ENCODE results near the gene UACA. TPM values are rescaled to one million over a fixed set of nuclear protein-coding genes. Genes with fewer than 3 reads are reported as not detected.
"Not testable (repeated sequence)": the region's sequence is repeated elsewhere in the genome, so short reads cannot be mapped to it uniquely, and the experiment has no call there.

UACA gene, protein sequence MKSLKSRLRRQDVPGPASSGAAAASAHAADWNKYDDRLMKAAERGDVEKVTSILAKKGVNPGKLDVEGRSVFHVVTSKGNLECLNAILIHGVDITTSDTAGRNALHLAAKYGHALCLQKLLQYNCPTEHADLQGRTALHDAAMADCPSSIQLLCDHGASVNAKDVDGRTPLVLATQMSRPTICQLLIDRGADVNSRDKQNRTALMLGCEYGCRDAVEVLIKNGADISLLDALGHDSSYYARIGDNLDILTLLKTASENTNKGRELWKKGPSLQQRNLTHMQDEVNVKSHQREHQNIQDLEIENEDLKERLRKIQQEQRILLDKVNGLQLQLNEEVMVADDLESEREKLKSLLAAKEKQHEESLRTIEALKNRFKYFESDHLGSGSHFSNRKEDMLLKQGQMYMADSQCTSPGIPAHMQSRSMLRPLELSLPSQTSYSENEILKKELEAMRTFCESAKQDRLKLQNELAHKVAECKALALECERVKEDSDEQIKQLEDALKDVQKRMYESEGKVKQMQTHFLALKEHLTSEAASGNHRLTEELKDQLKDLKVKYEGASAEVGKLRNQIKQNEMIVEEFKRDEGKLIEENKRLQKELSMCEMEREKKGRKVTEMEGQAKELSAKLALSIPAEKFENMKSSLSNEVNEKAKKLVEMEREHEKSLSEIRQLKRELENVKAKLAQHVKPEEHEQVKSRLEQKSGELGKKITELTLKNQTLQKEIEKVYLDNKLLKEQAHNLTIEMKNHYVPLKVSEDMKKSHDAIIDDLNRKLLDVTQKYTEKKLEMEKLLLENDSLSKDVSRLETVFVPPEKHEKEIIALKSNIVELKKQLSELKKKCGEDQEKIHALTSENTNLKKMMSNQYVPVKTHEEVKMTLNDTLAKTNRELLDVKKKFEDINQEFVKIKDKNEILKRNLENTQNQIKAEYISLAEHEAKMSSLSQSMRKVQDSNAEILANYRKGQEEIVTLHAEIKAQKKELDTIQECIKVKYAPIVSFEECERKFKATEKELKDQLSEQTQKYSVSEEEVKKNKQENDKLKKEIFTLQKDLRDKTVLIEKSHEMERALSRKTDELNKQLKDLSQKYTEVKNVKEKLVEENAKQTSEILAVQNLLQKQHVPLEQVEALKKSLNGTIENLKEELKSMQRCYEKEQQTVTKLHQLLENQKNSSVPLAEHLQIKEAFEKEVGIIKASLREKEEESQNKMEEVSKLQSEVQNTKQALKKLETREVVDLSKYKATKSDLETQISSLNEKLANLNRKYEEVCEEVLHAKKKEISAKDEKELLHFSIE (N-terminal part only)
- total RNA-seq (ENCODE audit: low replicate concordance): 106 and 149 TPM in 2 replicates

- peak; percentile 96 for DNase-seq (ENCODE audit: low read depth)
- H3K4me3 ChIP-seq (ENCODE audit: low read depth, low read length): peak within 1 kb of the TSS; percentile 85
- TF ChIP-seq CTCF (IDR thresholded peaks at IDR 0.05; ENCODE audit: insufficient read depth, low read length): no peak
Observed at GRCh38 chr15:70763120-70763949, at the start of gene UACA. Gene UACA, minus strand, starts transcription at chr15:70763558. Its CDS starts 151 bp downstream, at chr15:70763407.

- no peak for DNase-seq (ENCODE audit: low read depth)
- no peak overlapping the region for H3K4me3 ChIP-seq (ENCODE audit: low read depth, low read length)
- no peak for TF ChIP-seq CTCF (IDR thresholded peaks at IDR 0.05; ENCODE audit: insufficient read depth, low read length)
Observed at GRCh38 chr15:70812827-70813364, 49.5 kb upstream of the UACA start.

DNA sequence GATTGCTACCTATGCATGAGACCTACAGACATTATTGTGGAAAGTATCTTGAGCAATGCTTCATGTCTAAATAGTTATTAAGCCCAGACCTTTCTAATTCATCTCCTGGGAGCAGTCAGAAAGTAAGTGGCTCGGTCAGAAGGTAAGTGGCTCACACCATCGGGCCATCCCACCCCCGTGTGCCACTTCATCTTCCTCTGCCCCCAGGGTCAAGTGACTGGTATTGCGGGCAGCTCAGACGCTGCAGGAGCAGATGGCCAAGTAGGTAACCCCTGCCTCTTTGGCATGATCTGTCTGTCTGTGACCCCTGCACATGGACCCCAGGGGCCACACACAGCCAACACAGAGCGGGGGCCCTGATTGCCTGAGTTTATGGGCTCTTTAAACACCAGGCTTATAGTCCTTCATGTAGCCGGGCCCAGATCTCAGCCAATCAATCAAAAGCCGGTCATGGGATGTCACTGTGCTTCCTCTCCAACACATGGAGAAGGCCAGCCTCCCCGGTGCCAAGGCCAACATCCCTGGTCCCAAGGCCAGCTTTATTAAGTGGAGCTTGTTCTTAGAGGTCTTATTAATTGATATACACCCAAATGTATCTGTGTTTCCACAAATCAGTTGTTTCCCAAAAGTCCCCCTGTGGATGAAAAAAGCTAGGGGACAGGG is 47.7 kb upstream of the UACA start:
- no peak for TF ChIP-seq CTCF (IDR thresholded peaks at IDR 0.05; ENCODE audit: insufficient read depth, low read length)
- DNase-seq (ENCODE audit: low read depth): no peak
- H3K4me3 ChIP-seq (ENCODE audit: low read depth, low read length): no peak overlapping the region

- DNase-seq (ENCODE audit: low read depth): no peak
Observed at GRCh38 chr15:70806992-70807712, 43.8 kb upstream of the UACA start.

GRCh38 chr15:70804388-70804787 is 41.0 kb upstream of the UACA start:
- not testable (repeated sequence) for H3K4me3 ChIP-seq (ENCODE audit: low read depth, low read length); DNase-seq (ENCODE audit: low read depth)

More at GRCh38 chr15:70806992-70807712, 43.8 kb upstream of the UACA start:
- no peak for TF ChIP-seq CTCF (IDR thresholded peaks at IDR 0.05; ENCODE audit: insufficient read depth, low read length)
- no peak overlapping the region for H3K4me3 ChIP-seq (ENCODE audit: low read depth, low read length)

Measured in fibroblast of the aortic adventitia (primary cell).